ENCODE results near the gene CEP290.
"Not testable (repeated sequence)": the region's sequence is repeated elsewhere in the genome, so short reads cannot be mapped to it uniquely, and the experiment has no call there.

Gene CEP290

DNA sequence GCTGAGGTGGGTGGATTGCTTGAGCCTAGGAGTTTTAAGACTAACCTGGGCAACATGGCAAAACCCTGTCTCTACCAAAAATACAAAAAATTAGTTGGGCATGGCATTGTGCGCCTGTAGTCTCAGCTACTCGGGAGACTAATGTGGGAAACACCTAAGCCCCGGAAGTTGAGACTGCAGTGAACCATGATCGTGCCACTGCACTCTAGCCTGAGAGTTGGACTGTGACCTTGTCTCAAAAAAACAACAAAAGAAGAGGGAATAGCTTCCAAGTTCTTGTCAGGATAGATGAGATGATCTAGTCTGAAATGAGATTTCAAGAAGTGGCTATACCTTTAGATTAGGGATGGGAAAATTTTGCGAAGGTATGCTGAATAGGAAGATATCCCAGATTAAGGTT, 97.9 kb downstream of the CEP290 start:
- Mint-ChIP-seq H3K4me3 (no peak overlapping the region), H3K27ac (no peak overlapping the region), H3K4me1 (ENCODE audit: low read depth) (peaks cover 10% of the 10 kb centered on the region), H3K36me3 (ENCODE audit: low read depth) (peaks cover 44% of the 10 kb centered on the region), H3K27me3 (ENCODE audit: low read depth) (no peaks in the 10 kb centered on the region), H3K9me3 (no peaks in the 10 kb centered on the region)
- DNase-seq (ENCODE audit: low spot score), result no peak

DNA sequence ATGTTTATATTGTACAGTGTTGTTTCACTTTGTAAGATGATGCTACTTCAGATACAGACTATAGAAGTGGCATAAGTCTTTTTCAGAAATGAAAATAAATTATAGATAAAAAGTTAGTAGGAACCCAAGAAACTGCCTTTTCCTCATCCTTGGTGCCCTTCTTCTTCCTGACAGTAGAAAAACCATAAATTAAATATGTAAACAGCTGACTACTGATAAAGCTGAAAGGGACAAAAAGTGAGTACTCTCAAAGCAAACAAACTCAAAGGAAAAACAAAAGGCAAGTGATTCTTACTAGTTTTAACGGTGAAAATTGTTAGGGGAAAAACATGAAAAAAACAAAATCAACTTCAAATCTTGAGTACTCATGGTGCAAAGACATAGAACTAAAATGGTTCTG, 104.1 kb downstream of the CEP290 start:
- Mint-ChIP-seq H3K27ac (no peak overlapping the region), H3K27me3 (ENCODE audit: low read depth) (no peaks in the 10 kb centered on the region), H3K36me3 (ENCODE audit: low read depth) (peaks cover 19% of the 10 kb centered on the region), H3K4me1 (ENCODE audit: low read depth) (peaks cover 51% of the 10 kb centered on the region), H3K9me3 (no peaks in the 10 kb centered on the region), H3K4me3 (peak overlapping the region; percentile 12)
- no peak for DNase-seq (ENCODE audit: low spot score)

DNA sequence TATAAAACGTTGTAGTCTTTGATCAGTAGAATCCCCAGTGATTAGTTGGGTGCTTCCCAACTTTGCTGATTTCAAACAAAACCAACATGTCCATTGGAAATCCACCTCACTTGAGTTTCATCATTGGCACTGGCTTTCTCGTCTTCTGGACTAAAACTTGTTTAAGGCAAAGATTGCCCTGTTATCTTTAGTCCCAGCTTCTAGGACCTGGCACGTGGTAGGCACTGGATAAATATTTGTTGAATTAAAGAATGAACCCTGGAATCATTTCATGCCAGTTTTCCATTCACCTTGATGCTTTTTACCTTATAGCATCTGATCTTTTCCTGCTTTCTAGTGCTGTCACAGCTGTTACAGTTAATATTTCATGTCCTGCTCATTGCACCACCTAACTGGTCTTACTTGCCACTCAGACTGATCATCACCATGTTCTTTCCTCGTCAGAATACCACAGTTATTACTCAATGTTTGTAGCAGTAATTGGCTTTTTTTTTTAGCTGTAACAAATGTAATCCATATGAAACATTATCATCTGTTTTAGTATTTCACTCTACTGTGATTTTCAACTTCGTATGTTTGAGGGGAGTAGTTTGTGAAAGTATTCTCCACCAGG, 105.4 kb downstream of the CEP290 start:
- no peaks in the 10 kb centered on the region for H3K27me3 Mint-ChIP-seq (ENCODE audit: low read depth)
- peaks cover 8% of the 10 kb centered on the region for H3K9me3 Mint-ChIP-seq
- DNase-seq (ENCODE audit: low spot score), result no peak
- H3K27ac Mint-ChIP-seq, result peak overlapping the region; percentile 96
- peaks cover 19% of the 10 kb centered on the region for H3K36me3 Mint-ChIP-seq (ENCODE audit: low read depth)
- peak overlapping the region; percentile 99 for H3K4me3 Mint-ChIP-seq
- peaks cover 51% of the 10 kb centered on the region for H3K4me1 Mint-ChIP-seq (ENCODE audit: low read depth)

DNA sequence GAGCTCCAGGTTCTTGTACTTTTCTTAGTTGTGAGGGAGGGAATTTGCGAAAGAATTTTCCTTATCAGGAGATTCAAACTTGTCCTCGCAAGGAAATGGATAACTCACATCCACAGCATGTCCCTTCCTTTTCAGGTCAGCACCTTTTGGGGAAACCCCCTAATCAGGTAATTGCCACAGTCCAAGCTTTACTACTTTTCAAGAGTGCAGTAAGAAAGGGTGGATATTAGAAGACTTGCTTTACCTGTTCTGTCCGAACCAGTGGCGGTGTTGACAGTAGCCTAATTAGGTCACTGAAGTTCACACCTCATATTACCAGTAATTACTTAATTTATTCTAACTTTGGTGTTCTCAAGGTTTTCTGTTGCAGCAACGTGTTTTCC, 106.0 kb downstream of the CEP290 start:
- Mint-ChIP-seq H3K27ac (peak overlapping the region; percentile 96), H3K4me1 (ENCODE audit: low read depth) (peaks cover 50% of the 10 kb centered on the region), H3K9me3 (peaks cover 9% of the 10 kb centered on the region), H3K36me3 (ENCODE audit: low read depth) (peaks cover 16% of the 10 kb centered on the region), H3K27me3 (ENCODE audit: low read depth) (no peaks in the 10 kb centered on the region), H3K4me3 (peak overlapping the region; percentile 99)
- no peak for DNase-seq (ENCODE audit: low spot score)

DNA sequence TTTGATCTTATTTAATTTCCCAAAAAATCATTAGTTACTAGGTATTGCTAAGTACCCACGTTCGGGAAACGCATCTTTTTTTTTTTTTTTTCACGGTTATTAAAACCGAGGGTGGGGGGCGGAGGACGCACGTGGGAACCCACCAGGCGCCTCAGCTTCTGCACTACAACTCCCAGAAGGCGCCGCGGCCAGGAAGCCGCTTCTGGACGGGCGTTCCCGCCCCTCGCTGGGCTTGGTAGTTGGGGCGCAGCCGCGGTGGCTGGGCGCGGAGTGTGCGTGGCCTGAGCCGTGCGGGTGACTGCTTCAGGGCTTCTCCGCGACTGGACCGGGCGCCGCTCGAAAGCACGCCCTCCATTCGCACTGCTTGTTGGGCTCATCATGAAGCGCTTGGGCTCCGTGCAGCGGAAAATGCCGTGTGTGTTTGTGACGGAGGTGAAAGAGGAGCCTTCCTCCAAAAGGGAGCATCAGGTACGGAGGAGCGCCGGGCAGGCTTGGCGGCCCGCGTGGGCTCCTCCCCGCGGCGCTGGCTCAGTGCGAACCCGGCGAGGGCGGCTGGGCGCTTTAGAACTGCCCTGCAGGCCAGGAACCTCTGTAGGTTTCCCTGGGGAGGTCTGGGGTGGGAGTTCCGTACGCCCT, 106.5 kb downstream of the CEP290 start:
- peak overlapping the region; percentile 99 for H3K4me3 Mint-ChIP-seq
- H3K27me3 Mint-ChIP-seq (ENCODE audit: low read depth), result no peaks in the 10 kb centered on the region
- H3K9me3 Mint-ChIP-seq, result peaks cover 9% of the 10 kb centered on the region
- H3K4me1 Mint-ChIP-seq (ENCODE audit: low read depth), result peaks cover 47% of the 10 kb centered on the region
- peak; percentile 92 for DNase-seq (ENCODE audit: low spot score)
- peaks cover 13% of the 10 kb centered on the region for H3K36me3 Mint-ChIP-seq (ENCODE audit: low read depth)
- H3K27ac Mint-ChIP-seq, result peak overlapping the region; percentile 96

DNA sequence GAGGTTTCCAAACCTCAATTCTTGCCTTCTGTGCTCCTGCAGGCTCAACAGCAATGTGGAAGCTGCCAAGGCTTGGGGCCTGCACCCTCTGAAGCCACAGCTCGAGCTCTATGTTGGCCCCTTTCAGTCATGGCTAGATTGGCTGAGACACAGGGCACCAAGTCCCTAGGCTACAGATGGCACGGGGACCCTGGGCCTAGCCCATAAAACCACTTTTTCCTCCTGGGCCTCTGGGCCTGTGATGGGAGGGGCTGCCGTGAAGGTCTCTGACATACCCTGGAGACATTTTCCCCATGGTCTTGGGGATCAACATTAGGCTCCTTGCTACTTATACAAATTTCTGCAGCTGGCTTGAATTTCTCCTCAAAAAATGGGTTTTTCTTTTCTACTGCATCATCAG, 110.7 kb downstream of the CEP290 start:
- not testable (repeated sequence) for DNase-seq (ENCODE audit: low spot score); H3K27ac Mint-ChIP-seq; H3K36me3 Mint-ChIP-seq (ENCODE audit: low read depth); H3K27me3 Mint-ChIP-seq (ENCODE audit: low read depth); H3K4me3 Mint-ChIP-seq; H3K9me3 Mint-ChIP-seq
- peaks cover 15% of the 10 kb centered on the region for H3K4me1 Mint-ChIP-seq (ENCODE audit: low read depth)

DNA sequence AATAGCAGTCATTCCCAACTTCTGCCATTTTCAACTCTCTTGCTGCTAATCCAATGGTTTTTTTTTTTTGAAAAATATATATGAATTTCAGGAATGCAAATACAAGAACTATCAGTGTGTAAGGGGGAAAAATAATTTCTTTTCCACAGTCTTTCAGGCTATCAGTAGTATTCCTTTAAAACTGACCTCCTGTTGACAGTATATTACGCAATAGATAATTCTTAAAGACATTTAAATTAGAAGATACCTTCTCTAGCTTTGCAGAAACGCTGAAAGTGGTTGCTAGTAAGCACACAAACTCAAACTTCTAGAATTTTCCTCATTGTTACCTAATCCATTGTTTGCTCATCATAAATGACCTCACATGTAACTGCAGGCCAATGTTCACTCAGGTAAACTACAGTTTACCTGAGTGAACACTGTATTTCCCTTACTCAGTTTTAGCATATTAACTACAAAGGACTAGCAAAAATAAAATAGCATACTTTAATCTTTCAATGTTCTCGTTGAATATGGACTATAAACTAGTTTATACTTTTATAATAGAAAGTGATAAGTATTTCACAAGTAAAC, 112.7 kb downstream of the CEP290 start, which contains the start of gene C12orf50:
TSS of gene C12orf50 (minus strand) at position 309 of the 573 bp plus-strand sequence. CDS start 2,439 bp downstream, outside the sequence.
- Mint-ChIP-seq H3K27me3 (ENCODE audit: low read depth) (peaks cover 11% of the 10 kb centered on the region), H3K27ac (no peak within 1 kb of the TSS), H3K4me3 (no peak within 1 kb of the TSS), H3K36me3 (ENCODE audit: low read depth) (no peaks in the 10 kb centered on the region), H3K4me1 (ENCODE audit: low read depth) (peaks cover 5% of the 10 kb centered on the region), H3K9me3 (peaks cover 9% of the 10 kb centered on the region)
- DNase-seq (ENCODE audit: low spot score), result no peak

DNA sequence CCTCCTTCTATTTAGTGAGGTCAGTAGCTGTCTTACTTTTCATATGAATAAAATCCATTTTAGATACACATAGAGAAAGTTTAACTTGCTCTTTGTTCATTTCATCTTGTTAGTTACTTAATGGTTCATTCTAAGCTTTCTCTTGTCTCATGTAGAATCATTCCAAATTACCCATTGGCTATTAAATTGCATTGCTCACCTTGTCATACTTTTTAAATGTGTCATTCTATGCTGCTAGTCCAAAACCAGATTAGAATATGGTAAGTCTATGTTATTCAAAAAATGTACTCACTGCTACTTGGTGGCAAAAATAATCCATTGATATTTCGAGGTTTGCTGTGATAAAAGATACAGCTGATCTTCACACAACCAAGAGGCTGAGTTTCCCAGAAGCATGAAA, 115.7 kb downstream of the CEP290 start:
- no peaks in the 10 kb centered on the region for H3K36me3 Mint-ChIP-seq (ENCODE audit: low read depth)
- H3K27me3 Mint-ChIP-seq (ENCODE audit: low read depth), result peaks cover 11% of the 10 kb centered on the region
- H3K4me3 Mint-ChIP-seq, result no peak overlapping the region
- DNase-seq (ENCODE audit: low spot score), result no peak
- H3K4me1 Mint-ChIP-seq (ENCODE audit: low read depth), result no peaks in the 10 kb centered on the region
- no peak overlapping the region for H3K27ac Mint-ChIP-seq
- H3K9me3 Mint-ChIP-seq, result no peaks in the 10 kb centered on the region

DNA sequence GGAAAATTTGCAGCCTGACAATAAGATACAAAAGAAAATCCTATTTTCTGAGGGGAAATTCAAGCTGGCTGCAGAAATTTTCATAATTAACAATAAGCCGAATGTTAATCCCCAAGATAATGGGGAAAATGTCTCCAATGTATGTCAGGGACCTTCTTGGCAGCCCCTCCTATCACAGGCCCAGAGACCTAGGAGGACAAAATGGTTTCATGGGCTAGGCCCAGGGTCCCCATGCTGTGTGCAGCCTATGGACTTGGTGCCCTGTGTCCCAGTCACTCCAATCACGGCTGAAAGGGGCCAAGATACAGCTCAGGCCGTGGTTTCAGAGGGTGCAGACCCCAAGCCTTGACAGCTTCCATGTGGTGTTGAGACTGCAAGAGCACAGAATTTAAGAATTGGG, 123.9 kb downstream of the CEP290 start:
- Mint-ChIP-seq H3K27ac (no peak overlapping the region), H3K4me1 (ENCODE audit: low read depth) (no peaks in the 10 kb centered on the region), H3K9me3 (peaks cover 7% of the 10 kb centered on the region), H3K36me3 (ENCODE audit: low read depth) (no peaks in the 10 kb centered on the region), H3K4me3 (no peak overlapping the region), H3K27me3 (ENCODE audit: low read depth) (no peaks in the 10 kb centered on the region)
- no peak for DNase-seq (ENCODE audit: low spot score)

DNA sequence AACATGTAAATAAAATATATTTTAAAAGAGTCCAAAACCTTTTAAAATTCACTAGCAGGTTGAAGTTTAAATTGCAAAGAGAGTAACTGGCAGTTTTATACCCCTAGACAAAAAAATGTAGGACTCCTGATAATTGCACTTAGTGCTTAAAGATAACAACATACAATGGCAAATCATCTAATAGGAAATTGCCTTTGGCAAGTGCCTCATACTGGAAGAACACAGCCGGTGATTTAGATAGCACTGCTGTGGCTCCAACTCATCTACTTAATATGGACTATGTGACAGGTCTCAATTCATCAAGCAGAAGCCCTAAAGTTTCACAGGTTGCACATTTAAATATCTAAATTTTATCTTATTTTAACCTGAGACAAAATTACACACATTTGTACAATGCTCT, 126.1 kb downstream of the CEP290 start:
- no peak overlapping the region for H3K4me3 Mint-ChIP-seq
- no peaks in the 10 kb centered on the region for H3K36me3 Mint-ChIP-seq (ENCODE audit: low read depth)
- no peak overlapping the region for H3K27ac Mint-ChIP-seq
- no peaks in the 10 kb centered on the region for H3K27me3 Mint-ChIP-seq (ENCODE audit: low read depth)
- peaks cover 7% of the 10 kb centered on the region for H3K9me3 Mint-ChIP-seq
- DNase-seq (ENCODE audit: low spot score), result no peak
- no peaks in the 10 kb centered on the region for H3K4me1 Mint-ChIP-seq (ENCODE audit: low read depth)

DNA sequence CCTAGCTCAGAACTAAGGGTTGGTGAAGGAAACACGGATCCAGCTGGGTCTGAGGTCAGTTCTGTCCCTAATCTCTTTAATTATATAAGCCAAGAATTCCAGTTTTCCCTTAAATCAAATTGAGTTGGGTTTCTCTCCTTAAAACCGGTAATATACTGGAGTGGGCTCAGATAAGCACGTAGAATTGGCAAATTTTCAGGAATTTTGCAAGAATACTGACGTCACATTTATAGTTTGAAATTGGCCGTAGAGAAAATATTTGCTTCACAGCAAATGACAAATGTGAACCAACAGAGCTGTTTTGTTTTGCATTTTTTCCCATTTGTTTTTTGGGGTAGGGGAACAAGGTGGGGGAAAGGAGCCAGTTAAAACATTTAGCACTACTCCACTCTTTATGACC, 130.1 kb downstream of the CEP290 start:
- DNase-seq (ENCODE audit: low spot score), result no peak
- no peaks in the 10 kb centered on the region for H3K9me3 Mint-ChIP-seq
- no peaks in the 10 kb centered on the region for H3K36me3 Mint-ChIP-seq (ENCODE audit: low read depth)
- no peaks in the 10 kb centered on the region for H3K4me1 Mint-ChIP-seq (ENCODE audit: low read depth)
- no peaks in the 10 kb centered on the region for H3K27me3 Mint-ChIP-seq (ENCODE audit: low read depth)
- no peak overlapping the region for H3K4me3 Mint-ChIP-seq
- no peak overlapping the region for H3K27ac Mint-ChIP-seq

DNA sequence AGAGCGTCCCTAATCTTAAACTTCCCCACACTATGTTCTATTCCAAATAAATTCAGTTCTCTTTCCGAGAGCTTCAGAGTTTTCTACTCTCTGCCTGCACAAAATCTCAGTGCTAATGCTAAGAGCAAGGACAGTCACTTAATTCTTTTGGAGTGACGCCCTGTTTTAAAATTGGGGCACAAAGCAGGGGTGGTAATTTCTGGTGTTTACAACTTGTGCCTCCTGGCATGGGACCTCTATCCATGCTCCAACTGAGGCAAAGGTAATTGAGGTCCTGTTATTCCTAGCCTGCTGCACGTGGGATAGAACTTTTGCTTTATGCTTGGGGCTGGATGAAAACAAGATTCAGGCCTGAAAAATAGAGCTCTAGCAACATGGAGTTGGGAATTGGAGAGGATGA, 135.5 kb downstream of the CEP290 start:
- H3K27ac Mint-ChIP-seq, result no peak overlapping the region
- no peaks in the 10 kb centered on the region for H3K9me3 Mint-ChIP-seq
- H3K36me3 Mint-ChIP-seq (ENCODE audit: low read depth), result no peaks in the 10 kb centered on the region
- no peaks in the 10 kb centered on the region for H3K4me1 Mint-ChIP-seq (ENCODE audit: low read depth)
- no peaks in the 10 kb centered on the region for H3K27me3 Mint-ChIP-seq (ENCODE audit: low read depth)
- DNase-seq (ENCODE audit: low spot score), result no peak
- H3K4me3 Mint-ChIP-seq, result no peak overlapping the region

DNA sequence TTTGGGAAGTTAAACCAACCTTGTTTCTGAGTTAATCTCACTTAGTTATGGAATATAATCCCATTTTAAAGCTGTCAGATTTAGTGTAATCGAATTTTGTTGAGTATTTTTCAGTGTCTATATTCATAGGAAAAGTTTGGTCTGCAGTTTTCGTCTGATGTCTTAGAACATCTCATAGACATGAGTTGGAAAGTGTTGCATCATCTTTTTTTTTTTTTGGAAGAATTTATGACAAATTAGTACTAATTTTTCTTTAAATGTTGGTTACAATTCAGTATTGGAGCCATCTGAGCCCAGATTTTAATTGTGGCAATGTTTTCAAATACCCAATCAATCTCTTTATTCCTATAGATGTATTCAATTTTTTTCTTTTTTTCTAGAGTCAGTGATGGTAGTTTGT, 140.6 kb downstream of the CEP290 start:
- Mint-ChIP-seq H3K4me1 (ENCODE audit: low read depth) (no peaks in the 10 kb centered on the region), H3K27me3 (ENCODE audit: low read depth) (no peaks in the 10 kb centered on the region), H3K4me3 (no peak overlapping the region), H3K27ac (no peak overlapping the region), H3K36me3 (ENCODE audit: low read depth) (no peaks in the 10 kb centered on the region), H3K9me3 (no peaks in the 10 kb centered on the region)
- no peak for DNase-seq (ENCODE audit: low spot score)
